ENCODE data around the gene SNAP25. TPM values are rescaled to one million over a fixed set of nuclear protein-coding genes. Genes with fewer than 3 reads are reported as not detected.

The SNAP25 gene
- total and polyA plus RNA-seq, 9 of the 15 experiments (the other 6 are each of a cell fraction or from before 2014, with no cell fraction given) = 0.07 TPM; not detected in 8

DNA sequence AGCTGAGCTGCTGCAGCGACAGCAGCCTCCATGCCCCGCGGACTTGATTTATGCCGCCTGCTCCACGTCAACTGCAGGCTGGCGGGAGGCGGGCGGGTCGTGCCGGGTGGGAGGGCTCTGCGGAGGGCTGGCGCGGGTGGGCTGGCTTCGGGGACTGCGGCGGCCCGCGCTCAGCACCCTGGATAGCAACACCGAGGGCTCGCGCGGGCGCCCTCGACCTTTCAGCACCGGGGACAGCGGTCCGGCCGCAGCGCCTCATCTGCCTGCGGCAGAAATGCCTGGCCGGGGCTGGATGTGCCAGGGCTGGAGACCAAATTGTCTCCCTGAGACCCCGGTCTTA lies 792 bp downstream of the SNAP25 start (continued):
- TF ChIP-seq ZNF707 (CRISPR knock-in tag; conservative IDR thresholded peaks at IDR 0.05) = no peak
- TF ChIP-seq DMBX1 (CRISPR knock-in tag; IDR thresholded peaks at IDR 0.05; ENCODE audit: borderline replicate concordance) = peak; percentile 89
- no peak for TF ChIP-seq ARID1B (IDR thresholded peaks at IDR 0.05)
- TF ChIP-seq MED1 (CRISPR knock-in tag; IDR thresholded peaks at IDR 0.05; ENCODE audit: borderline replicate concordance) = peak; percentile 75; the same call in 1 of the 2 replicates
- no peak for TF ChIP-seq MCM2 (IDR thresholded peaks at IDR 0.05; ENCODE audit: low read depth)
- TF ChIP-seq ZBTB8A (IDR thresholded peaks at IDR 0.05; ENCODE audit: partially characterized antibody) = no peak
- TF ChIP-seq ILF3 (IDR thresholded peaks at IDR 0.05; ENCODE audit: borderline replicate concordance) = no peak
- TF ChIP-seq SREBF2 (CRISPR knock-in tag; IDR thresholded peaks at IDR 0.05) = peak; percentile 78; the same call in 1 of the 2 replicates
- TF ChIP-seq RBM15 (IDR thresholded peaks at IDR 0.05; ENCODE audit: insufficient read depth, low read length) = no peak
- TF ChIP-seq, protein P1, sequence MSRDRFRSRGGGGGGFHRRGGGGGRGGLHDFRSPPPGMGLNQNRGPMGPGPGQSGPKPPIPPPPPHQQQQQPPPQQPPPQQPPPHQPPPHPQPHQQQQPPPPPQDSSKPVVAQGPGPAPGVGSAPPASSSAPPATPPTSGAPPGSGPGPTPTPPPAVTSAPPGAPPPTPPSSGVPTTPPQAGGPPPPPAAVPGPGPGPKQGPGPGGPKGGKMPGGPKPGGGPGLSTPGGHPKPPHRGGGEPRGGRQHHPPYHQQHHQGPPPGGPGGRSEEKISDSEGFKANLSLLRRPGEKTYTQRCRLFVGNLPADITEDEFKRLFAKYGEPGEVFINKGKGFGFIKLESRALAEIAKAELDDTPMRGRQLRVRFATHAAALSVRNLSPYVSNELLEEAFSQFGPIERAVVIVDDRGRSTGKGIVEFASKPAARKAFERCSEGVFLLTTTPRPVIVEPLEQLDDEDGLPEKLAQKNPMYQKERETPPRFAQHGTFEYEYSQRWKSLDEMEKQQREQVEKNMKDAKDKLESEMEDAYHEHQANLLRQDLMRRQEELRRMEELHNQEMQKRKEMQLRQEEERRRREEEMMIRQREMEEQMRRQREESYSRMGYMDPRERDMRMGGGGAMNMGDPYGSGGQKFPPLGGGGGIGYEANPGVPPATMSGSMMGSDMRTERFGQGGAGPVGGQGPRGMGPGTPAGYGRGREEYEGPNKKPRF (IDR thresholded peaks at IDR 0.05; ENCODE audit: low read depth, low read length) = no peak
- no peak for TF ChIP-seq ZNF57 (CRISPR knock-in tag; IDR thresholded peaks at IDR 0.05)
- no peak for TF ChIP-seq ZNF274 (IDR thresholded peaks at IDR 0.05; ENCODE audit: borderline replicate concordance, low read depth, low read length)
- peak; percentile 68; the same call in 1 of the 2 replicates for TF ChIP-seq E2F3 (CRISPR knock-in tag; IDR thresholded peaks at IDR 0.05)
- no peak for TF ChIP-seq ZSCAN29 (IDR thresholded peaks at IDR 0.05)
- TF ChIP-seq KDM4B (IDR thresholded peaks at IDR 0.05; ENCODE audit: borderline replicate concordance in 2 of 2, low read depth in 1 of 2) = no peak
- TF ChIP-seq, protein P2, sequence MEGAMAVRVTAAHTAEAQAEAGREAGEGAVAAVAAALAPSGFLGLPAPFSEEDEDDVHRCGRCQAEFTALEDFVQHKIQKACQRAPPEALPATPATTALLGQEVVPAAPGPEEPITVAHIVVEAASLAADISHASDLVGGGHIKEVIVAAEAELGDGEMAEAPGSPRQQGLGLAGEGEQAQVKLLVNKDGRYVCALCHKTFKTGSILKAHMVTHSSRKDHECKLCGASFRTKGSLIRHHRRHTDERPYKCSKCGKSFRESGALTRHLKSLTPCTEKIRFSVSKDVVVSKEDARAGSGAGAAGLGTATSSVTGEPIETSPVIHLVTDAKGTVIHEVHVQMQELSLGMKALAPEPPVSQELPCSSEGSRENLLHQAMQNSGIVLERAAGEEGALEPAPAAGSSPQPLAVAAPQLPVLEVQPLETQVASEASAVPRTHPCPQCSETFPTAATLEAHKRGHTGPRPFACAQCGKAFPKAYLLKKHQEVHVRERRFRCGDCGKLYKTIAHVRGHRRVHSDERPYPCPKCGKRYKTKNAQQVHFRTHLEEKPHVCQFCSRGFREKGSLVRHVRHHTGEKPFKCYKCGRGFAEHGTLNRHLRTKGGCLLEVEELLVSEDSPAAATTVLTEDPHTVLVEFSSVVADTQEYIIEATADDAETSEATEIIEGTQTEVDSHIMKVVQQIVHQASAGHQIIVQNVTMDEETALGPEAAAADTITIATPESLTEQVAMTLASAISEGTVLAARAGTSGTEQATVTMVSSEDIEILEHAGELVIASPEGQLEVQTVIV (CRISPR knock-in tag; IDR thresholded peaks at IDR 0.05; ENCODE audit: borderline replicate concordance) = no peak
- TF ChIP-seq ZNF445 (CRISPR knock-in tag; IDR thresholded peaks at IDR 0.05; ENCODE audit: low read depth) = no peak
- TF ChIP-seq CBFA2T3 (IDR thresholded peaks at IDR 0.05) = no peak
- peak; percentile 76 for TF ChIP-seq NR2C2 (CRISPR knock-in tag; IDR thresholded peaks at IDR 0.05)
- TF ChIP-seq NR2C2 (tag; IDR thresholded peaks at IDR 0.05) = no peak
- no peak for TF ChIP-seq ZBTB17 (CRISPR knock-in tag; IDR thresholded peaks at IDR 0.05)
- TF ChIP-seq ZNF12 (CRISPR knock-in tag; IDR thresholded peaks at IDR 0.05) = peak; percentile 81; the same call in 1 of the 2 replicates
- TF ChIP-seq PURB (CRISPR knock-in tag; IDR thresholded peaks at IDR 0.05; ENCODE audit: low read depth) = no peak
- TF ChIP-seq BRCA1 (IDR thresholded peaks at IDR 0.05) = no peak
- TF ChIP-seq BRCA1 (CRISPR knock-in tag; IDR thresholded peaks at IDR 0.05) = 0 out of 2 replicates have a peak, but pooled peaks have one; percentile 72
- peak; percentile 85 for TF ChIP-seq ZNF263 (CRISPR knock-in tag; IDR thresholded peaks at IDR 0.05; ENCODE audit: borderline replicate concordance)
- TF ChIP-seq ZNF121 (CRISPR knock-in tag; conservative IDR thresholded peaks at IDR 0.05) = no peak
- TF ChIP-seq, protein P3, sequence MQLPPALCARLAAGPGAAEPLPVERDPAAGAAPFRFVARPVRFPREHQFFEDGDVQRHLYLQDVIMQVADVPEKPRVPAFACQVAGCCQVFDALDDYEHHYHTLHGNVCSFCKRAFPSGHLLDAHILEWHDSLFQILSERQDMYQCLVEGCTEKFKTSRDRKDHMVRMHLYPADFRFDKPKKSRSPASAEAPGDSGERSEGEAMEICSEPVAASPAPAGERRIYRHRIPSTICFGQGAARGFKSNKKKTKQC (CRISPR knock-in tag; IDR thresholded peaks at IDR 0.05) = peak; percentile 100
